Activated CD4-positive, CD25-positive, alpha-beta regulatory T cell treated with anti-CD3 and anti-CD28 coated beads, Interleukin-2, amount 50 U/mL, for 16 hours (primary cell): ENCODE results near the gene PPP2R3C.
"Not testable (repeated sequence)": the region's sequence is repeated elsewhere in the genome, so short reads cannot be mapped to it uniquely, and the experiment has no call there.

ENCODE experiments used
- DNase-seq: peaks from one replicate; pipeline ENCODE4 v3.0.0-alpha.2; 2020; ENCODE audit warnings: low read depth, low spot score

Gene PPP2R3C

GRCh38 chr14:35121887-35122695, at the start of gene PPP2R3C, which contains the start of gene PRORP:
Gene PPP2R3C, minus strand, starts transcription at chr14:35121990. Its CDS starts 31 bp downstream, at chr14:35121959.
Gene PRORP, plus strand, starts transcription at chr14:35122552. Its CDS starts 694 bp downstream, at chr14:35123246.
- peak; percentile 81 for DNase-seq

DNA sequence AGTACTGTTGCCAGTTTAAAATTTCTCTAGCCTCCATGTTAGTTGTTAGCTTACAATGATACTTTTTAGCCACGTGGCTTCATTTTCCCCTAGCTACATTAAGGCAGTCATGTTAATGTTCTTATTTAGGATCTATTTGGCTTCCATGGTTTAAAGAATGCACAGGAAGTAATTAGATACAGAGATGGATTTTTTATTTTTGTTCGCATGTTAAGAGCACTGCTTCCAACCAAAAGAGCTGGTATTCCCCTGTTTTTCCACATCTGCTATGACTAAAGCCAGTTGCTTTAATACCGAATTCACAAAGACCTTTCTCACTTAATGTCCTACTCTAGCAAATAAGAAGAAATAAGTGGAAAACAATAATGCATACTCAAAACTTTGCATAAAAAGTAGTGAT, 45.7 kb upstream of the PPP2R3C start:
- DNase-seq: no peak

DNA sequence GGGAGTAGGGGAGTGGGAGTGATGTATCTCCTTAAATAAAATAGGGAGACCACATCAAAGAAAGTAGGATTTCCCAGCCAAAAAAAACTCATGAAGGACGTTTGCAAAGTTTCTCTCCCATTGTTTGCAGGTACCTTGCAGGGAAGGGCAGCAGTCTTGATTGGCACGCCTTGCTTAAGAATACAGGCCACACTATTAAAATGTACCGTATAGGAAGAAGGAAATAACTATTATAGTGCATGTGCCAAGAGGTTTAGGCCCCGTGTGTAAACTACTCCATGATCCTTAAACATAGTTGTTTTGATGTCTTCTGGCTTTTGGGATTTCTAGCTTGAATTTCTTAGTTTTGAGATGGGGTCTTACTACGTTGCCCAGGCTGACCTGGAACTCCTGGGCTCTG, 43.1 kb upstream of the PPP2R3C start:
- no peak for DNase-seq

DNA sequence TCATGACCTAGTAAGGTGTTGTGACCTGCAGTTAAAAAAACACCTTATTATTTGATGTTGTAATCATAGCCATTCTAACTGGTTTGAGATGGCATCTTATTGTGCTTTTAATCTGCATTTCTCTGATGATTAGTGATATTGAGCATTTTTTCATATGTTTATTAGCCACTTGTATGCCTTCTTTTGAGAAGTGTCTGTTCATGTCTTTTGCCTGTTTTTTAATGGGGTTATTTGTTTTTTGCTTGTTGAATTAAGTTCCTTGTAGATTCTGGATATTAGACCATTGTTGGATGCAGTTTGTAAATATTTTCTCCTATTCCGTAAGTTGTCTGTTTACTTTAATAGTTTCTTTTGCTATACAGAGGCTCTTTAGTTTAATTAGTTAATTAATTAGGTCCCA, 41.6 kb upstream of the PPP2R3C start:
- no peak for DNase-seq

GRCh38 chr14:35161231-35161630, 39.4 kb upstream of the PPP2R3C start:
- no peak for DNase-seq

DNA sequence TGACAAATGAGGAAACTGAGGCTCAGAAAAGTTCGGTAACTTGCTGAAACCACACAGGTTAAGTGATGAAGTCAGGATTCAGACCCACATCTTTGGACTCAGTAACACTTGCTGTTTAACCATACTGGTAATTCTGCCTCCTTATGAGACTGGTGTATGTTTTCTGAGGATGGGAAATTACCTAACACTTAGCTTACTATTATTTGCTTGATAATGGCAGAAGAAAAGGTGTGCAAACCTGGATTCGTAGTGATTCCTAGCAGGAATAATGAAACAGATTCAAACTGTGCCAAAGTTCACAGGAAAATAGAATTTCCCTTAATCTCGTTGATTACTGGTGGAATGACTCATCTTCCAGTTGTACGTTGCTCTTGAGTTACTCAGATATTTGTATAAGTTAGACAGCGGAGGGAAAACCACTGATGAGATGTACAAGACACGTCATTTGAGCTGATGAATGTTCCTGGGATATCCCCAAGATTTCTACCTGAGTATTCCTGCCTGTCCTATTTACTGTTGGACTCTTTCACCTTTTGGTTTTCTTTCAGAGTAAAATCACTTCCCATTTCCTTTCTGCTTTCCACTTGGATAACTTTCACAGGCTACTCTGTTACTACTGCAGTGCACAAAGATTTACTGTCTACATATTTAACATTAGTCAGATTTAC, 38.1 kb upstream of the PPP2R3C start:
- DNase-seq: no peak

GRCh38 chr14:35158951-35159653, 37.3 kb upstream of the PPP2R3C start:
- no peak for DNase-seq

DNA sequence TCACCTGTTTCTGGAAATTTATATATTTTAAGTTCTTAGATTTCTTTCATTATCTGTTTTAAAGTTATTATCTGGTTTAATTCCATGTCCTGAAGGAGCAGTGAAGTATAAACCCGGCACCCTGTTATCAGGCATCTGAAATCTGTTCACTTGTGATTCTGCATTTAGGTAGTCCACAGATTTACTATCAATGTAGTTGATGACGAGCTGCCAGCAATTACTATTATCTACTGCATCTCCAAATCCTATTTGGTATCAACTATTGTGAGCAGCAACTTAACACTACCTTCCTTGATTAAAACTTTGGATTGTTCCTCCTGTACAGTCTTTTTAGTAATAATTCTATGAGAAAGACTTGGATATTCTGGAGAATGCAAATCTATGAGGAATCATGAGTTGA, 36.7 kb upstream of the PPP2R3C start:
- no peak for DNase-seq

DNA sequence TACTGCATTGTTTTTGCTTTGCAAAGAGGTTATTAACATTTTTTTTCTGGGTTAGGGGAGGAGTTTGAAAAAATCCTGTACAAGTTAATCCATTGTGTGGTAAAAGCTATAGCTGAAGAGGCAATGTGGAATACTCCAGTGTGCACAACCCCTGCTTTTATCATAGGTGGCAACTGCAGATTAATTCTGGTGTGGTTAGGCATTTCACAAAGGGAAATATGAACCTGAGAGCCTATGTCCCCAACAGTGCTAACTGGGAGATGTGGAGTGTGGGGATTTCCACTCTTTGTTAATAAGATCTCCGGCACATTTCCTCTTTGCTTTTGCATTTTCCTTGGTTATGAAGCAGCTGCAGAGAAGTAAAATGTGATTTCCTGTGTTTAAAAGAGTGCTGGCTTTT, 34.2 kb upstream of the PPP2R3C start:
- DNase-seq: no peak

- DNase-seq: no peak
Observed at GRCh38 chr14:35154016-35154415, 32.2 kb upstream of the PPP2R3C start.

- DNase-seq: not testable (repeated sequence)
Observed at GRCh38 chr14:35152531-35152930, 30.7 kb upstream of the PPP2R3C start.

GRCh38 chr14:35149239-35149638, 27.4 kb upstream of the PPP2R3C start:
- DNase-seq: no peak

GRCh38 chr14:35147711-35148110, 25.9 kb upstream of the PPP2R3C start:
- DNase-seq: no peak

DNA sequence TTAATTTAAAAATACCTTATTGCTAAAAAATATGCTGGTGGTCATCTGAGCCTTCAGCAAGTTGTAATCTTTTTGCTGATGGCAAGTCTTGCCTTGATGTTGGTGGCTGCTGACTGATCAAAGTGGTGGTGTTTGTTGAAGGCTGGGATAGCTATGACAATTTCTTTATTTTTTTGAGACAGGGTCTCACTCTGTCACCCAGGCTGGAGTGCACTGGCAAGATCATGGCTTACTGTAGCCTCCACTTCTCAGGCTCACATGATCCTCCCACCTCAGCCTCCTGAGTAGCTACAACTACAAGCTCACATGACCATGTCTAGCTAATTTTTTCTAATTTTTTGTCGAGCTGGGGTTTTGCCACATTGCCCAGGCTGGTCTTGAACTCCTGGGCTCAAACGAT, 25.4 kb upstream of the PPP2R3C start:
- no peak for DNase-seq

DNA sequence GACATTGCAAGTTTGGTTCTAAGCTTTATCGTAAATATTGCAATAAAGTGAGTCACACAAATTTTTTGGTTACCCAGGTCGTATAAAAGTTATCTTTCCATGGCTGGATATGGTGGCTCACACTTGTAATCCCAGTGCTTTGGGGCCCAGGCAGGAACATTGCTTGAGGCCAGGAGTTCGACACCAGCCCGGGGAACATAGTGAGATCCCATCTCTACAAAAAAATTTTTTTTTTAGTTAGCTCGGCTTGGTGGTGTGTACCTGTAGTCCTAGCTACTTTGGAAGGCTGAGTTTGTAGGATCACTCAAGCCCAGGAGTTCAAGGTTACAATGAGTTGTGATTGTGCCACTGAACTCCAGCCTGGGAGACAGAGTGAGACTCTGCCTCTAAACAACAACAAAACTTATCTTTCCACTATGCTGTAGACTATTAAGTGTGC, 24.9 kb upstream of the PPP2R3C start:
- no peak for DNase-seq

- DNase-seq: no peak
Observed at GRCh38 chr14:35144029-35144428, 22.2 kb upstream of the PPP2R3C start.

DNA sequence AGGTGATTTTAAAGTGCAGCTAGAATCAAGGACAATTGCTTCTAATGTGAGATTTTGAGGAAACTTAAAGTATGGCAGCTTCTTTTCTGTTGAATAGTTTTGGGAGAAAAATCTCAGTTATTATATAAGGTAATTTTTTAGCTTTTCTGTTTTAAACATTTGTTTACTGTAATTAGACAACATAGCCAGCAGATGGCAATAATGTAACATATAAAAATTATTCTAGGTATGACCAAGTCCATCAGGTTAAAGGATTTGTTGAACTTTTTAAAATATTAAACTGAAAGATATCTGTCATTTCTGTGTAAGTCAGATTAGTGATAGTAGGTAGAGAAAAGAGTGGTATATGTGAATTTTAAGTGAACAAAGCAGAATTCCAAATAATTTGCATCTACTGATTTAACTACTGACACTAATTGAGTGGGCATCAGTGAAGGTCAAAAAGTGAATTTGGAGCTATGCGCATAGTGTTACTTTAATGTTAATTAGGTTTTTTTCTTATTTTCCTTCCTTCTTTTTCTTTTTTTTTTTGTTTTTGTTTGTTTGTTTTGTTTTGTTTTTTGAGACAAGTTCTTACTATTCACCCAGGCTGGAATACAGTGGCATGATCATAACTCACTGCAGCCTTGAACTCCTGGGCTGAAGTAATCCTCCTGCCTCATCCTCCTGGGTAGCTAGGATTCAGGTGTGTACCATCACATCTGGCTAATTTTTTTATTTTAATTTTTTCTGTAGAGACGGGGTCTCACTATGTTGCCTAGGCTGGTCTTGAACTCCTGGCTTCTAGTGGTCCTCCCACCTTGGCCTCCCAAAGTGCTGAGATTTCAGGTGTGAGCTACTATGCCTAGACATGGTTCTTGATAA, 19.2 kb upstream of the PPP2R3C start:
- no peak for DNase-seq

DNA sequence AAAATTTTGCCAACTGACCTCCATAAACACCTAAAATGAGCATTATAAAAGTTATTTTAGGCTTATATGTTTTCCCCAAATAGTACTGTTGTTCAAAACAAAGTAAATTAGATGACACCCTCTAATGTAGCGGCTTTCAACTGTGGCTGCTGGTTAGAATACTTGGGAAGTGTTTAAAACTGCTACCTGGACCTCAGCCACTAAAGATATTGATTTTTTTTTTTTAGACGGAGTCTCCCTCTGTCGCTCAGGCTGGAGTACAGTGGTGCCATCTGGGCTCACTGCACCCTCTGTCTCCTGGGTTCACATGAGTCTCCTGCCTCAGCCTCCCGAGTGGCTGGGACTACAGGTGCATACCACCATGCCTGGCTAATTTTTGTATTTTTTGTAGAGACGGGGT, 16.8 kb upstream of the PPP2R3C start:
- DNase-seq: no peak

DNA sequence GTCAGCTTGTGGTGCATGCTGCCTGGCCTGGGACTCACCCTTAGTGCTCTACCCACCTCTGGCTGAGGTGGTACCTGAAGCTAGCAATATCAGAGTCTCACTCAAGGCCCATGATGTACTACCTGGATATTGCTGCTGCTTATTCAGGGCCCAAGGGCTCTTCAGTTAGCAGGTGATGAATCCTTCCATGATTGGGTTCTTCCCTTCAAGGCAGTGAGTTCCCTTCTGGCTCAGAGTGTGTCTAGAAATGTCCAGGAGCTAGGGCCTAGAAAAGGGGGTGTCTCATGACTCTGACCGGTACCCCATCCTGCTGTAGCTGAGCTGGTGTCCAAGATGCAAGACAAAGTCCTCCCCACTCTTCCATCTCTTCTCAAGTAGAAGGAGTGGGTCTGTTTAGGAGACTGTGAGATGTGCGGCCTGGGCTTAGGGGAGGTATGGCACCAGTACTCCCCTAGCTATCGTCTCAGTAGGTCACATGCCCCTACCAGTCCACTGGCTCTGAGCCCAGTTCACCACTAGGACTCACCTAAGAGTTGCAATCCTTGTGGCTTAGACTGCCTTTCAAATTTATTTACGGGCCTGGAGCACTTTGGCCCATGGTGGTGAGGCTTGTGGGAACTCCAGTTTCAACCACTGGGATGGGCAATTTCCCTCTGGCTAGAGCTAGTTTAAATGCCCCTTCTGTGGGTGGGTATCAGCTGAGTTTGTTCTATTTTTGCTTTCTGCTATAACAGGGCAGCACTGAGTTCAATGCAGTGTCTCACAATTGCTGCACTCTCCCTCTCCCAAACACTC, 12.7 kb upstream of the PPP2R3C start:
- no peak for DNase-seq

- no peak for DNase-seq
Observed at GRCh38 chr14:35133542-35134328, 11.9 kb upstream of the PPP2R3C start.
